Activated CD8-positive, alpha-beta memory T cell treated with anti-CD3 and anti-CD28 coated beads for 24 hours (primary cell): ENCODE results near the gene FPGS.

Experiments used
- DNase-seq: peaks from one replicate; pipeline ENCODE4 v3.0.0-alpha.2; 2020

FPGS gene

DNA sequence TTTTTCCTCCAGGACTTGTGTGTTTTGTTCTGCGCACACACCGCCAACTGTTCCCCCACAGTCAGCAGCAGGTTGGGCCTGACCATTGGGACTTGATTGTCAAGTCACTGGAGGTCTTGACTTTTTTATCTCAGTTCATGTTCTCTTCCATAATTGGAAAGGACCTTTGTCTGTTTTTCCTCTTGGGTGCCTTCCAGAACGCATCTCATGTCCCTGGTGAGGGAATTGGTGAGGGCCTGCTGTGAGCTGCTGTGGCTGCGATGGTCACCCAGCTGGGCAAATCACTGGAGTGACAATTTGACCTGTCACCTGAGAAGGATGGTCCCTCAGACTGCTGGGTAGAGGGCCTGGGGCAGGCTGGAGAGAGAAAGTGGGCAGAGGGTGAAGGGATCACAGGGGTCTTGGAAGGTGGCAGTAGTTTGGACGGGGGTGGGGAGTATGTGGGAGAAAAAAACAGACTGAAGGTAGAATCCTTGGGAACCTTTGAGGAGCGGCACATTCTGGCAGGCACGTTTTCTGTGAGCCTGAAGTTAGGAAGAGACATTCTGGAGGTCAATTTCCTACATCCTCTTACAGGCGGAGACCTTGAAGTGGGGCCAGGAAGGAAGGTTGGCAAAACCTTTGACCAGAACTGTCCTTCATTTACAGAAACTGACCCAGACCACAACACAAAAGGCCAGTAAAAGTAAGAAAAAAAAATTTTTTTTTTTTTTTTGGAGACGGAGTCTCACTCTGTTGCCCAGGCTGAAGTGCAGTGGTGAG is 12.4 kb upstream of the FPGS start:
- no peak for DNase-seq

DNA sequence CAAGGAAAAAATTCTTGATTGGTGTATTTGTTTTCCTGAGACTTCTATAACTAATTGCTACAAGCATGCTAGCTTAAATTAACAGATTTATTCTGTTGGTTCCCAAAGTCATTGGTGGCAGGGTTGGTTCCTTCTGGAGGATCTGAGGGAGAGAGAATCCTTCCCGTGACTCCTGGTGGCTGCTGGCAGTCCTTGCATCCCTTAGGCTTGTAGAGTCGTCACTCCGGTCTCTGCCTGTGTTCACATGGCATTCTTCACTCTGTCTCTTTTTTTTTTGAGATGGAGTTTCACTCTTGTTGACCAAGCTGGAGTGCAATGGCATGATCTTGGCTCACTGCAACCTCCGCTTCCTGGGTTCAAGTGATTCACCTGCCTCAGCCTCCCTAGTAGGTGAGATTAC is 11.6 kb upstream of the FPGS start:
- DNase-seq = no peak

DNA sequence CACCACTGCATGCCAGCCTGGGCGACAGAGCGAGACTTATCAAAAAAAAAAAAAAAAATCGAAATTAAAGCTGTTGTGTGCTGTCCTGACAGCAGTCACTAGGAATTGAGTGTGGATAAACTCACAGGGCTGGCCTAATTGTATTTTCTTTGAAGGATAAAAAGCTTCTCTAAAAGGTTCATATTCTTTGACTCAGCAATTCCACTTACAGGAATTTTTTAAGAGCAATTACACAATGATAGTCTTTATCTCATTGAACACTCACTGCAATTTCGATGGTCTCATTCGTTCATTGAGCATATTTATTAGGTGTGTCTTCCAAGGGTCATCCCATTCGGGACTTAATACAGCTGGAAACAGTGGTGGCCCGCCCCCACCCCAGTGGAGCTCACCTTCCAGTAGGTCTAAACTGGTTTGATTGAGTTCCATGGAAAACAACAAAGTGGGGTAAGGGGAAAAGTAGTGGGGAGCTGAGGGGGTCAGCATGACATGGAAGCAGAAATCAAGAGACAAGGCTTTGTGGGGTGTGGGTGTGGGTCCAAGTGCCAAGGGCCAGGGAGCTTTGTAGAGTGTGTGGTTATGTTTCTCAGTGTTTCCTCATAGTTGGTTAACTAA is 10.2 kb upstream of the FPGS start:
- peak; percentile 54 for DNase-seq

DNA sequence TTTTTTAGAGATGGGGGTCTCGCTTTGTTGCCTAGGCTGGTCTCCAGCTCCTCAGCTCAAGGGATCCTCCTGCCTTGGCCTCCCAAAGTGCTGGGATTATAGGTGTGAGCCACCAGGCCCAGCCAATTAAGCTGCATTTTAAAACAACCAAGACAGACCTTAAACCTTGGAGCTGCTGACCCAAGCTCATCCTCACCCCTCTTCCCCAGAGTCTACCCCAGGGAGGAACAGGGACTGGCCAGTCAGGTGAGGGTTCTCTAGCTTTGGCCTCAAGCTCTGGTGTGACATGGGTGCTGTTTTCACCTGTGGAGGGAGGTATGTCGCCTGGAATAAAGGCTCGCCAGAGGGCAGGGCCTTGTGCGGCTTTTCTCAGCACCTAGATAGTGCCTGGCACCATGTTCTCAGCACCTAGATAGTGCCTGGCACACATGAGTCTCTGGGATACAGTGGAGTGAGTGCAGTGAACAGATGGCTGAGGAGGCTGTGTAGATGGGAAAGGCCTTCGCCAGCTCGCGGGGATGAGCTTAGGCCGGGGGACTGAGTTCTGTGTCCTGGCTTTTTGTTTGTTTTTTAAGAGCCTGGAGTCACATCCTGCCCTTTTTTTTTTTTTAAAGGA is 9.5 kb upstream of the FPGS start:
- peak; percentile 56 for DNase-seq

DNA sequence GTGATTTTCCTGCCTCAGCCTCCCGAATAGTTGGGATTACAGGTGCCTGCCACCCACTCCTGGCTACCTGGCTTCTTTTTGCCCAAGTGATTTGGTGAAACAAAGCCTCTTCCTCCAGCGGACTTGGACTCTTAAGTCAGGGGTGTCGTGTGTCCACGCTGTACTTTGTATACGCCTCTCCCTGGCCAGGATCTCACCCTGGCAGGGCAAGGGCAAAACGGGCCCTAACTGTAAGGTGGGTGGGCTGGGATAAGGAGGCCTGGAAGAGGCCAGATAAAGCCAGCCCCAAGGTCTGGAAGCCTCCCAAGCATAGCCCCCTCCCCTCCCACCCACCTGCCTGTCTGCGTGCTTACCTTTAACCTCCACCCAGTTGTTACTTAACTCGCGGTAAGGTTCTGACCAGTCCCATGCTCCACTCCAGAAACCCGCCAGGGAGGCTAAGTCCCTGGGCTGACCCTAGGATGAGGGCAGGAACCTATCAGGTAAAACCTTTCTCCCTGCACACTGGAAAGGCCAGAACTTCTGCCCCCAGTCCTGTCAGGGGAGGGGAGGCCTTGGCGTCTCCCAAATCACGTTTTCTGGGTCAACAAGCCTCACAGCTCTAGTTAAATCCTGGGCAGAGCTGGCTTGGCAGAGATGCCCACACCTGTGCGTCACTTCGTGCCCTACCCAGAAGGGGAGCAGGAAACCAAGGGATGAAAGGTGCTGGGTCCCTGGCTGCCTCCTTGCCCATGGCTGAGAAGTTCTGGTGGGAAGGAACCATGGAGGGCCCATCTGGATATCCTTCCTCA is 8.5 kb upstream of the FPGS start:
- peak; percentile 58 for DNase-seq

DNA sequence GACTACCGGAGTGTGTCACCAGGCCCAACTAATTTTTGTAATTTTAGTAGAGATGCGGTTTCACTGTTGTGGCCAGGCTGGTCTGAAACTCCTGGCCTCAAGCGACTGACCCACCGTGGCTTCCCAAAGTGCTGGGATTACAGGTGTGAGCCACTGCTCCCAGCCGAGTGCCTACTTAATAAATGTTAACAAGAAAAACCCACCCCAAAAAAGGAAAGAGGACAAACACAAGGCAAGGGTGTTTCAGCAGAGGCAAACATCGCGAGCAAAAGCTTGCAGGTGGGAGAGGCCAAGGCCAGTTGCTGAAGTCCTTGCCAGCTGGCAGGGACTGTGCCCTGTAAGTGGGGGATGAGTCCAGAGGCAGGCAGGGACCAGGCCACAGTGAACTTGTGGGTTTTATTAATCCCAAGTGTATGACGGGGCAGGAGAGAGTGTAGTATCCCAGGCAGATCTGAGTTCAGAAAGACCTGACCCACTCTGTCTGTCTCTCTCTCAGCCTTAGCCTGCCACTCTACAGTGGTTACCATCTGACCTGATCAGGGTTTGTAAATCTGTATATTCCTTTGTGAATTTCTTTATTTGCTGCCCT is 6.4 kb upstream of the FPGS start:
- peak; percentile 59 for DNase-seq

DNA sequence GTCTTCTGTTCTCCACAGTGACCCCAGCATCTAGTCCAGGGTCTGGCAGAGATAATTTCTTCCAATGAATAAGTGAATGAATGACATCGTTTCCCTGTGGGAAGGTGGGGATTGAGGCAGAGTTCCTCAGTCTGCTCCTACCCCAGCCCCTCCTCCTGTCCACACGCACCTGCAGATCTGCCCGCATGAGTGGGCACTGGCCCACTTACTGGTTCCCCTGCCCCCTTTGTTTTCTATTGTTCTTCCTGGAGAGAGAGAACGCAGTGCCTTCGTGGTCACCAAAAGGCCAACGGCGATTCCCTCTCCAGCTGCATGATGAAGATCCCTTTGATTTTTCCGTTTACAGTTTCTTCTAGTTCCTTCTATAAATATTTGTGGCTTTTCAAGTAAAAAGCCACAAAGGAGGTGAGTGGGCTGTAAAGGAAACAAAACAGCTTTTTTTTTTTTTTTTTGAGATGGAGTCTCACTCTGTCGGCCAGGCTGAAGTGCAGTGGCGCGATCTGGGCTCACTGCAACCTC is 5.8 kb upstream of the FPGS start:
- peak; percentile 60 for DNase-seq

DNA sequence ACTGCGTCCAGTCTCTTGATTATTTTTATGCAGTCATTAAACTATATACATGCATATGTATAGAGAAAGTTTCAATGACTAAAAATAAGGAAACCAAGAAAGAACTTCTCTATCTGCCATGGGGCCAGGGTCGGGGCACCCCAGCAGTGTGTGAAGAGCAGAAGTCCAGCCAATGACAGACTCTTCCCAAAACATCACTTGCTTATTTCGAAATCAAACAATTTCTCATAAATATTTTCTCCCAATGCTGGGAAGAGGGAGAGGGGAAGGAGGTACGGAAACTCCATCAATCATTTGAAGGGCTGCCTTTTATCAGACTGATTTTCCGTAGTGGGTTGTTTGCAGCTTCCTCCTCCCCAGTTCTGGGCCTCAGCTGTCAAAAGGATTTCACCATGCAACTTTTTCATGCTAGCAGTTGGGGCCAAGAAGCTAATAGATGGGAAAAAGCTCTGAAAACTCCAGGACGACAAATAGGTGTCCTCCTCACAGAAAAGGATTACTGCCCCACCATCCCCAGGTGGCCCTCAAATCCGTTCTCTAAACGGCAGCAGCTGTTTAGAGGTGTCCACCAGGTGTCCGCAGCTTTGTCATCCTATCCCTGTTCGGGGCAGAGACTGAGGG is 617 bp upstream of the FPGS start:
- no peak for DNase-seq

DNA sequence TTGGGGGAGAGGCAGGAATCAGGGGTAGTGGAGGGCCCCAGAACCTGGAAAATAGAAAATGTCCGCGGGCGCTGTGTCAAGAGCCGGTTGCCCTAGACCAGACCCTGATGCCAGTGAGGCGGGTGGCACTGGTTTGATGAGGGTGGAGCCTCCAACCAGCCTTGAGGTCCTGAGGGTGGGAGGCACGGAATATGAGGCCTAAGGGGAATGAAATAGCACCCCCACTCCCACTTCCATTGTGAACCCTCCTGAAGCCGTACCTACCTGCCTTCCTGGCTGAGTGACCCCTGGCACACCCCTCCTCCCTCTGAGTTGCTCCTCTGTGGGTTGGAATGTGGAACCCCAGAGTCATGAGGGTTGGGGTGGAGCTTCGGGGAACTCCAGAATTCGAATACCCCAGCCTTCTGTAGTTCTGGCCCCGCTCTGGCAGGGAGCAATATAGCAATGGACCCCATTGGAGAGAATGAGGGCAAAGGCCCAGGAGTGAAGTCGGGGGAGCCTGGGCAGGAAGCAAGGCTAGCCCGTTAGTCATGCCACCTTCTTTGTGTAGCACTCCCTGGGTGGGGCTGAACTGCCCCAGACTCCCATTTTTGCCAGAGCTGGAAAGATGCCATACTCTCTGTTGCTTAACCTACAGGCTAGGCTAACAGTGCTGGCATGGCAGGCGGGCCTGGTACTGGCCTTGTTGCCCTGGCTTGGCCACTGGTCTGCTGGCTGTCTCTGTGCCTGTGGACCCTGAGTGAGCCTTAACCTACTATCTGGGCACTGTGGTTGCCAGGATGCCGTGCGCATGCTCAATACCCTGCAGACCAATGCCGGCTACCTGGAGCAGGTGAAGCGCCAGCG is 1.0 kb downstream of the FPGS start:
- no peak for DNase-seq

DNA sequence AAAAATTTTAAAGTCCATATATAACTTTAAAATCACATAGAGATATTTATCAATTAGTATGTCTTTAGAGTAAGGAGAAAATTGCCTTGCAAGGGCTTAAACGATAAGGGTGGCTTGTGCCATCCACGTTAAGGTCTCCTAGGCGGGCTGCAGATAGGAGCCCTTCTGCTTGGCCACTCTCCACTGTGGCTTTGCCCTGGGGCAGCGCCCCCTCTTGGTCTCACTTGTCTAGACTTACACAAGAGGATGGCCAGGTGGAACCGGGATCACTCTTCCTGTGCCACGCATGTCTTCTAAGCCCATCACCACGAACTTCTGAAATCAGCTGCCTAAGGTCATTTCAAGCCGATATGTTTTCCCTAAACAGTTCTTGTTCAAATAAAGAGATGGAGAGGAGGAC is 2.9 kb downstream of the FPGS start:
- DNase-seq = no peak

DNA sequence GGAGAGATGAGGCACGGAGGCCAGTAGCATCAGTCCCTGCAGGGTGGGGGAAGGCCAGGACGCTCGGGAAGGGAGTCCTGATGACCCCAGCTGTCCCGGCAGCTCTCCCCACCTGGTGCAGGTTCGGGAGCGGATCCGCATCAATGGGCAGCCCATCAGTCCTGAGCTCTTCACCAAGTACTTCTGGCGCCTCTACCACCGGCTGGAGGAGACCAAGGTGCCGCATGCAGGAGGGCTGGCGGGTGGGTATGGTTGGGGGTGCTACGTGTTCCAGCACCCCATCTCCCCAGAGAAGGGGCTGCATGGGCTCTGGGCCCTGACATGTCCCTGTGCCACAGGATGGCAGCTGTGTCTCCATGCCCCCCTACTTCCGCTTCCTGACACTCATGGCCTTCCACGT is 4.2 kb downstream of the FPGS start:
- DNase-seq = no peak

DNA sequence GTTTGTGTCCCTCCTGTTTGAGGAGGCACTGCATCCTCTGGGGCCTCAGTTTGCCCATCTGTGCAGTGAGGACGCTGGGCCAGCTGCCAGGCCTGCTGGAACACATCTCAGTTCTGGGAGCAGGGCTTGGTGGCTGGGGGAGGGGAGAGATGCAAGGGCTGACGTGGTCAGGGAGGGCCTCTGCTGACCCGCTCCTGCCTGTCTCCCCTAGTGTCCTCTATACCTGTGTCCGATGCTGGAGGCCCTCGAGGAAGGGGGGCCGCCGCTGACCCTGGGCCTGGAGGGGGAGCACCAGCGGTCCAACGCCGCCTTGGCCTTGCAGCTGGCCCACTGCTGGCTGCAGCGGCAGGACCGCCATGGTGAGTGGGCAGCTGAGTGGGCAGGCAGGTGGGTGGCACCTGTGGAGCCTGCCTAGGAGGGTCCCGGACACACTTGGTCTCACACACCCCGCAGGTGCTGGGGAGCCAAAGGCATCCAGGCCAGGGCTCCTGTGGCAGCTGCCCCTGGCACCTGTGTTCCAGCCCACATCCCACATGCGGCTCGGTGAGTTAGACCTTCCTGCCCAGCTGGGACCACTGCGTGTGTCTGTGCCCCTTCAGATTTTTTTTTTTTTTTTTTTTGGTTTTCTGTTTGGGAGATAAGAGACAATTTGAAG is 5.8 kb downstream of the FPGS start:
- DNase-seq = no peak

DNA sequence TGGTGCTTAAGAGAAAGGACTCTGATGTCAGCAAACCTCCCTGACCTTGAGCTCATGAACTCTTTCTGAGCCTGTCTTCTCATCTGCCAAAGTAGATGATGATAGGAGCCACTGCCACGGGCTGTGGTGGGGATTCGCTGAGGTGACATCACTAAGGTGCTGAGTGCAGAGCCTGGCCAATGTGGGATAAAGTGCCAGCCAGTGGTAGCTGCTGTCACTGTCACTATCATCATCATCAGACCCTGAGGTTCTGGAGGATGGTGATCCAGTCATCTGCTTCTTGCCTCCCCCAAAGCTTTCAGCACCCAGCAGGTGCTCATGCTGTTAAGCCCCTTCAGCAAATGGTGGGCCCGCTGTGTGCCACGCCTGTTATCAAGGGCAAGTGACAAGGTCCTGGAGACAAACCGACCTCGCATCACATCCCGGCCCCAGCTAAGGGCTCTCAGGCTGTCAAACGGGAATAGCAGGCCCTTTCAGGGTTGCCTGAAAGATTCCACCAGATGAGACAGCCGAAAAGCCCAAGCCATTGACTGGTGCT is 6.4 kb downstream of the FPGS start:
- DNase-seq = no peak

DNA sequence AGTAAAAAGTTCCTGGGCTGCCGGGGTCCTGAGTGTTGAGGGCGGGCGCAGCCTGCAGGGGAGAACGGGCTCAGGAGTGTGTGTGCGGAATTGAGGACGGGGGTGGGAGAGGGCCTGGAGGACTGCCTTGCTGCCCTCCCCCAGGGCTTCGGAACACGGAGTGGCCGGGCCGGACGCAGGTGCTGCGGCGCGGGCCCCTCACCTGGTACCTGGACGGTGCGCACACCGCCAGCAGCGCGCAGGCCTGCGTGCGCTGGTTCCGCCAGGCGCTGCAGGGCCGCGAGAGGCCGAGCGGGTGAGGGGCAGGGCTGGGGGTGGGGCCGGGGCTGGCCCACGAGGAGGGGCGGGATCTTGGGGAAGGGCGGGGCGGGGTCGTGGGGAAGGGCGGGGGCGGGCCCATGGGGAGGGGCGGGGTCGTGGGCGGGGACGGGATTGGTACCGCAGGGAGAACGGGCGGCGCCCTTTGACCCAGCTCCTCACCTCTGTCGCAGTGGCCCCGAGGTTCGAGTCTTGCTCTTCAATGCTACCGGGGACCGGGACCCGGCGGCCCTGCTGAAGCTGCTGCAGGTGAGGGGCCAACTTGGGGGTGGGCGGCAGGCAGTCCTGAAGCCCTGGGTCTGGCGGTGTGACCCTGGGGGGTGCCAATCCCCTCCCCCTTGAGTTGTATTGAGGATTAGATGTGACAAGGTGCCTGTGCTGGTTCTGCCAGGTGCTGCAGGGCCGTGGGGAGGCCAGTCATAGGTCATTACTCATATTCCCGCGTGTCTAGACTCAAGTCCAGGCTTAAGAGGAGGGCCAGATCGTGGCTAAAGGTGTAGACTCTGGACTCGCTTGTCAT is 7.1 kb downstream of the FPGS start:
- DNase-seq = peak; percentile 56

DNA sequence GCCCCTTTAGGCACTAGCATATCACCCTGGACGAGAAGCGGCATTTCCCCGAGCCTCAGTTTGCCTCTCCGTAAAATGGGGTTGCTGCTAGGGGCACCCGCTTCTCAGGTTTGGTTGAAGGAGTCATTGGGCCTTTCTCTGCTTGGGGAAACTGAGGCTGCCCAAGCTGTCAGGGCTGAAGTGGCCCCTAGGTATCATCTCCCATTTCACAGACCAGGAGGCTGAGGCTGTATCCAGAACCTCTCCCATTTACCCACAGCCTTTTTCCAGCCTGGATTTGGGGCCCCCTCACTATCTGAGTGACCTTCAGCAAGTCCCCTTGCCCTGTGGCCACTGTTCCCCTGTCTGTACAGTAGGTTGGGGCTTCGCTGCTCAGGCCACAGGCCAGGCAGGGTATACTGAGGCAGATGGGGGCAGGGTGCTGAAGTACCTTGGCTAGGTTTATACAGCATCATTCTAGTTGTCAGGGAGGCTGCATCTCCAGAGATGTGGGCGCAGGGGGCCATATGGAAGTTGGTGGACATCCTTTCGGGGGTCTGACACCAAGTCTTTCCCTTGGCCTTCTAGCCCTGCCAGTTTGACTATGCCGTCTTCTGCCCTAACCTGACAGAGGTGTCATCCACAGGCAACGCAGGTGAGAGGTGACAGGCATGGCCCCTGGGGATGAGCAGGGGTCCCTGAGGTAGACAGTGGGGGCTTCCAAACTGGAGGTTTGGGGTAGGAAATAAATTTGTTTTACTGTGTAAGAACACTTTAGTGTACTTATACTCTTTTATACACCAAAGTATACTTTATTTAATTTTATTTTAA is 7.9 kb downstream of the FPGS start:
- DNase-seq = no peak

DNA sequence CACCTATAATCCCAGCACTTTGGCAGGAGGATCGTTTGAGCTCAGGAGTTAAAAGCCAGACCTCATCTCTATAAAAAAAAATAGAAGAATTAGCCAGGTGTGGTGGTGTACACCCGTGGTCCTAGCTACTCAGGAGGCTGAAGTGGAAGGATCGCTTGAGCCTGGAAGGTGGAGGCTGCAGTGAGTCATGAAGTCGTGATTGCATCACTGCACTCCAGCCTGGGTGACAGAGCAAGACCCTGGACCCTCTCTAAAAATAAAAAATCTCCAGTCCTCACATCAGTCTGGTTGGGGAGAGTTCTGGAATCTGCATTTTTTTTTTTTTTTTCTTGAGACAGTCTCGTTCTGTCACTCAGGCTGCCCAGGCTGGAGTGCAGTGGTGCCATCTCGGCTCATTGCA is 9.3 kb downstream of the FPGS start:
- no peak for DNase-seq

DNA sequence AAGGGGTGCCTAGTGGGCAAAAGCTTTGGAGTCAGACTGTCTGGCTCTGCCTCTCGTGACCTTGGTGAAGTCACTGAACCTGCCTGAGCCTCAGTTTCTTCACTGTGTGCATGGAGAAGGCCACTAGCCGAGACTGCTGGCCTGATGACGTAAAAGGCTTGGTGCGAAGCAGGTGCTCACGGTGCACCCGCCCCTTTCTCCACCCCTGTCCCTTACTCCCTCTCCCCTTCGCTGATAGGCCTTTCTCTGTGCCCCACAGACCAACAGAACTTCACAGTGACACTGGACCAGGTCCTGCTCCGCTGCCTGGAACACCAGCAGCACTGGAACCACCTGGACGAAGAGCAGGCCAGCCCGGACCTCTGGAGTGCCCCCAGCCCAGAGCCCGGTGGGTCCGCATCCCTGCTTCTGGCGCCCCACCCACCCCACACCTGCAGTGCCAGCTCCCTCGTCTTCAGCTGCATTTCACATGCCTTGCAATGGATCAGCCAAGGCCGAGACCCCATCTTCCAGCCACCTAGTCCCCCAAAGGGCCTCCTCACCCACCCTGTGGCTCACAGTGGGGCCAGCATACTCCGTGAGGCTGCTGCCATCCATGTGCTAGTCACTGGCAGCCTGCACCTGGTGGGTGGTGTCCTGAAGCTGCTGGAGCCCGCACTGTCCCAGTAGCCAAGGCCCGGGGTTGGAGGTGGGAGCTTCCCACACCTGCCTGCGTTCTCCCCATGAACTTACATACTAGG is 10.4 kb downstream of the FPGS start:
- DNase-seq = no peak

DNA sequence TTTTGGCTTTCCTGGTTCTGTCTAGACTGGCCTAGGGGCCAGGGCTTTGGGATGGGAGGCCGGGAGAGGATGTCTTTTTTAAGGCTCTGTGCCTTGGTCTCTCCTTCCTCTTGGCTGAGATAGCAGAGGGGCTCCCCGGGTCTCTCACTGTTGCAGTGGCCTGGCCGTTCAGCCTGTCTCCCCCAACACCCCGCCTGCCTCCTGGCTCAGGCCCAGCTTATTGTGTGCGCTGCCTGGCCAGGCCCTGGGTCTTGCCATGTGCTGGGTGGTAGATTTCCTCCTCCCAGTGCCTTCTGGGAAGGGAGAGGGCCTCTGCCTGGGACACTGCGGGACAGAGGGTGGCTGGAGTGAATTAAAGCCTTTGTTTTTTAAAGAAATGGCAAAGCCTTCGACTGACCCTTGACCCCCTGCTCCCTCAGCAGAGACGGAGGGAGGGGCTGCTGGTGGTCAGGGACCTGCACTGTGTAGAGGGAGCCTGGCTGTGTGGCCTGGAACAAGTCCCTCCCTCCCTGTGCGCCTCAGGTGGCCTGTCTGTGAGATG is 11.1 kb downstream of the FPGS start:
- no peak for DNase-seq
